Activated naive CD4-positive, alpha-beta T cell treated with anti-CD3 and anti-CD28 coated beads, Interleukin-2, amount 50 U/mL, for 24 hours (primary cell): ENCODE results near the gene WBP1.
A peak's percentile ranks its signal among the peaks of the same experiment; 100 is the strongest.

Experiments
- H3K27ac Mint-ChIP-seq: one replicate; pipeline ENCODE4 v1.8.0; 2021; ENCODE audit warnings: mild to moderate bottlenecking, mixed read lengths
- H3K27me3 Mint-ChIP-seq: one replicate; pipeline ENCODE4 v1.8.0; 2021; ENCODE audit warnings: mixed read lengths
- H3K36me3 Mint-ChIP-seq: one replicate; pipeline ENCODE4 v1.8.0; 2021; ENCODE audit warnings: mixed read lengths
- H3K4me1 Mint-ChIP-seq: one replicate; pipeline ENCODE4 v1.8.0; 2021; ENCODE audit warnings: mixed read lengths
- H3K4me3 Mint-ChIP-seq: one replicate; pipeline ENCODE4 v1.8.0; 2021; ENCODE audit warnings: mild to moderate bottlenecking, mixed read lengths
- H3K9me3 Mint-ChIP-seq: one replicate; pipeline ENCODE4 v1.8.0; 2021; ENCODE audit warnings: mixed read lengths

Gene WBP1

GRCh38 chr2:74499267-74499939 lies 41.2 kb downstream of the WBP1 start, which contains the start of gene LBX2:
Gene LBX2, minus strand, starts transcription at chr2:74499603. Its CDS starts 66 bp downstream, at chr2:74499537.
- H3K27ac Mint-ChIP-seq, result peak within 1 kb of the TSS; percentile 8
- peak within 1 kb of the TSS; percentile 82 for H3K4me3 Mint-ChIP-seq
- no peaks in the 10 kb centered on the region for H3K9me3 Mint-ChIP-seq
- peaks cover 3% of the 10 kb centered on the region for H3K36me3 Mint-ChIP-seq
- H3K4me1 Mint-ChIP-seq, result peaks cover 44% of the 10 kb centered on the region
- H3K27me3 Mint-ChIP-seq, result peaks cover 37% of the 10 kb centered on the region

DNA sequence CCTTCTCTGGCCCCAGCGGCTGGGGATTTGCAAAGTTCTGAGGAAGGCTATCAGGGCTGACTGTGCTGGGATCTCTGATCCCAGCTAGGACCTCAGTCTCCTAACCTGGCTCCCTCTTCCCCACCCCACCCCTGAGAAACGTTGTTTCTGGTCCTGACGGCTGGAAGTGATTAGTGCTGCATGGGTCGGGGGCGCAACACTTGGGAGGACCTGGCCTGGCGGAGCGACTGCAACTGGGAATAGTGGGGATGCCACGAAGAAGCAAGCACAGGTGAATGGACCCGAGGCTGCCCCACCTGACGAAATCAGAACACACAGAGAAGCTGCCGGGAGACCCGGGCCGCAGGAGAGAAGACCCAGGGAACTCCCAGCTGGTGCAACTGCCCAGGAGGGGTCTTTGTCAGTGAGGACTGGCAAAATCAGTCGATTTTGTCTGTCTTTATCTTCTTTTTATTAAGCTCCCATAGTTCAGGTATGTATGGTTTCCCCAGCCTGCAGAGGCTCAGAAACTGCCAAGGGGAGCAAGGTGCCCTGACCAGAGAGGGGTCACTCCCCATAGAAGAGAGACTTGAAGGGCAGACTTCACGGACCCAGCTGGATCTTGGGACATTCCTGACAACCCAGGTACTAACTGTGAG lies 41.8 kb downstream of the WBP1 start:
- H3K4me3 Mint-ChIP-seq, result peak overlapping the region; percentile 4
- peaks cover 9% of the 10 kb centered on the region for H3K36me3 Mint-ChIP-seq
- H3K4me1 Mint-ChIP-seq, result peaks cover 49% of the 10 kb centered on the region
- H3K27me3 Mint-ChIP-seq, result peaks cover 41% of the 10 kb centered on the region
- H3K9me3 Mint-ChIP-seq, result no peaks in the 10 kb centered on the region
- no peak overlapping the region for H3K27ac Mint-ChIP-seq

GRCh38 chr2:74500578-74500946 lies 42.3 kb downstream of the WBP1 start:
- Mint-ChIP-seq H3K4me1 (peaks cover 49% of the 10 kb centered on the region), H3K27me3 (peaks cover 43% of the 10 kb centered on the region), H3K27ac (no peak overlapping the region), H3K4me3 (no peak overlapping the region), H3K36me3 (peaks cover 13% of the 10 kb centered on the region), H3K9me3 (no peaks in the 10 kb centered on the region)

DNA sequence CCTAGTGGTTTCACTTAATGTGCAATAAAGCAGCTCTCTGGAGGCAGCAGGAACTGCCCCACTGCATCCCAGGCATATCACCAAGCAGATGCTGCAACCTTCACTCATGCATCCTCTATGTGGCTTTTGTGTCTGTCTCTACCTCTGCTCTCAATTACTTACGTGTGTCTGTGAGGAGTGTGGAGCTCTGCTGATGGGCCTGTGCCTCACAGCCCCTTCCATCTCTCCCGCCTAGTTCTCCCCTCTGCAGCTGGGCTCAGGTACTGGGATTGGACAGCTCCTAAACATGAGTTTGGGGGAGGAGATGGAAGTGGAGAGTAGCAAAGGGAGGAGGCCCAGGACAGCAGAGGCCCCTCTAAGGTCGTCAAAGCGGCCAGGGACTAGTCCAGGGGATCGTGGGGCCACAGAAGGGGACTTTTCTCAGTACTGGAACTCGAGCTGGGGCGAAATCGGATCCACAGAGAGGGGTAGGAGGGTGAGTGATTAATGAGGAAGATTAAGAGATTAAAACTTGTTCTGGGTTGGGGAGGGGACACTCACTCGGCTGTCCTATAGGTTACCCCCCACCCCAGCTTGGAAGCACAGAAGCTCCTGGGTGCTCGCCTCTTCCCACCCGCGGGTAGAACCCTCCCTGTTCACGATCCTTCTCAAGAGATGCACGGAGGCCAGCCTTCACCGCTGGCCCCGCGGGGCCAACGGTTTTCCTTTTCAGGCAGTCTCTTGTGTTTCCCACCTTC lies 43.3 kb downstream of the WBP1 start:
- H3K27ac Mint-ChIP-seq, result no peak overlapping the region
- H3K4me1 Mint-ChIP-seq, result peaks cover 51% of the 10 kb centered on the region

DNA sequence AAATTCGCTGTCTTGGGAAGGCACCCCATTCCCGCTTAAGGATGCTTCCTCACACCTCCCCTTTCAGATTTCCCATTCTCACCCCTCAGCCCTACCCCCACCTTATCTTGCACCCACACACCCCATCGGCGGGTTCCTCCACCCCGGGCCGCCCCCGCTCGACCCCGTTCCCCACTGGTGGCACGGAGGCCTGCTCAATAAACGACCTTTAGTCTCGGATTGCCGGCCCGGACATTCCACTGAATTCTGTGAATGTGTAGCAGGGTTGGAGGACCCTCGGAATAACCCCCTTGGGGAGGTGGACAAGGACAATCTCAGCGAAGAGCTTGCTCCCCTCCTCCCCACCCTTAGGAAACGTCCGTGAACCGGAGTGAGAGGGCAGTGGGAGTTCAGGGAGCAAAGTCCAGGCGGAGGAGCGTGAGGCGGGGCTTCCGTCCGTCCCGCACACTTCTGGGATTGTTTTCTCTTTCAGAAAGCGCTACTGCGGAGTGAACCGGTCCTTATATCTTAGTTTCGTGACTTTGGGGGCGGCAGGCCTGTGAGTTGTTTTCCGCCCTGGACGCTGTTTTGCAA lies 44.0 kb downstream of the WBP1 start:
- H3K4me3 Mint-ChIP-seq, result peak overlapping the region; percentile 73
- H3K4me1 Mint-ChIP-seq, result peaks cover 58% of the 10 kb centered on the region
- H3K9me3 Mint-ChIP-seq, result no peaks in the 10 kb centered on the region
- peak overlapping the region; percentile 35 for H3K27ac Mint-ChIP-seq
- H3K27me3 Mint-ChIP-seq, result peaks cover 47% of the 10 kb centered on the region
- H3K36me3 Mint-ChIP-seq, result peaks cover 18% of the 10 kb centered on the region

More for the DNA sequence above, 43.3 kb downstream of the WBP1 start:
- Mint-ChIP-seq H3K9me3 (no peaks in the 10 kb centered on the region), H3K4me3 (peak overlapping the region; percentile 73), H3K36me3 (peaks cover 14% of the 10 kb centered on the region), H3K27me3 (peaks cover 44% of the 10 kb centered on the region)

DNA sequence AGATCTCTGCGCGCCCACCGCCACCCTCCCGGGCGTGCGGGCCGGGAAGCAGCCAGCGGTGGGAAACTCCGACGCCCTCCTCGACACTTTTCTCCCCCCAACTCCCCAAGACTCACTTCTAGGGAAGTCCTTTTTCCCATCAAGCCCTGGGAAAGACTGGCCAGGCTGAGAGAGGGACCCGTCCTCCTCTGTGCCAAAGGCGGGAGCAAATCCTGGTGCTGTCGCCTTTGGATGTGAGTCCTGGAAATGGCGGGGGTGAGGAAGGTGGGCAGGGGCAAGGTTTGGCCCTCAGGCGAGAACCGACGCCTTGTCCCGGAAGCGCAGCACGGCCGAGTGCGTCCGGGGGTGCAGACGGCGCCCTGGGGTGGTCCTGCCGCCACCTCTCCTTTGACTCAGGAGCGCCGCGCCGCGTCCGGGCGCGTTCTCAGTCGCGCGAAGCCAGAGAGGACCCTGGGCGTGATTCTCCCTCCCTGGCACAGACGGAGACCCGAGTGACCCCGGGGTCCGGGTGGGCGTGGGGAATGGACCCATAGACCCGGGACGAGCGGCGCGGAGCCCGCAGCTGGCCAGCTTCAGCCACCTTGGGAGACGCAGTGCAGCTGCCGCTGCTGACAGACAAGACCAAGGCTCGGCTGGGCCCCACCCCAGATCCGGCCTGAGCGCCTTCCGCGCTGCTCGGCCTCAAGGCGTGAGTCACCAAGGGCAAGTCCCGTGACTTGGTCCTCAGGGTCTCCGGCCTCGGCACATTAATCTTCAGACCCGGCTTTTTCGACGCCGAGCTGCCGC lies 44.7 kb downstream of the WBP1 start:
- H3K27me3 Mint-ChIP-seq, result peaks cover 45% of the 10 kb centered on the region
- H3K4me3 Mint-ChIP-seq, result peak overlapping the region; percentile 73
- no peak overlapping the region for H3K27ac Mint-ChIP-seq
- H3K9me3 Mint-ChIP-seq, result no peaks in the 10 kb centered on the region
- H3K4me1 Mint-ChIP-seq, result peaks cover 57% of the 10 kb centered on the region
- H3K36me3 Mint-ChIP-seq, result peaks cover 18% of the 10 kb centered on the region

GRCh38 chr2:74503506-74504475 lies 45.6 kb downstream of the WBP1 start:
- Mint-ChIP-seq H3K9me3 (no peaks in the 10 kb centered on the region), H3K4me1 (peaks cover 57% of the 10 kb centered on the region), H3K27ac (no peak overlapping the region), H3K36me3 (peaks cover 18% of the 10 kb centered on the region), H3K27me3 (peaks cover 41% of the 10 kb centered on the region), H3K4me3 (peak overlapping the region; percentile 73)

GRCh38 chr2:74504591-74504990 lies 46.4 kb downstream of the WBP1 start:
- H3K9me3 Mint-ChIP-seq, result no peaks in the 10 kb centered on the region
- H3K4me3 Mint-ChIP-seq, result peak overlapping the region; percentile 23
- H3K36me3 Mint-ChIP-seq, result peaks cover 18% of the 10 kb centered on the region
- peaks cover 51% of the 10 kb centered on the region for H3K4me1 Mint-ChIP-seq
- peaks cover 37% of the 10 kb centered on the region for H3K27me3 Mint-ChIP-seq
- peak overlapping the region; percentile 43 for H3K27ac Mint-ChIP-seq

DNA sequence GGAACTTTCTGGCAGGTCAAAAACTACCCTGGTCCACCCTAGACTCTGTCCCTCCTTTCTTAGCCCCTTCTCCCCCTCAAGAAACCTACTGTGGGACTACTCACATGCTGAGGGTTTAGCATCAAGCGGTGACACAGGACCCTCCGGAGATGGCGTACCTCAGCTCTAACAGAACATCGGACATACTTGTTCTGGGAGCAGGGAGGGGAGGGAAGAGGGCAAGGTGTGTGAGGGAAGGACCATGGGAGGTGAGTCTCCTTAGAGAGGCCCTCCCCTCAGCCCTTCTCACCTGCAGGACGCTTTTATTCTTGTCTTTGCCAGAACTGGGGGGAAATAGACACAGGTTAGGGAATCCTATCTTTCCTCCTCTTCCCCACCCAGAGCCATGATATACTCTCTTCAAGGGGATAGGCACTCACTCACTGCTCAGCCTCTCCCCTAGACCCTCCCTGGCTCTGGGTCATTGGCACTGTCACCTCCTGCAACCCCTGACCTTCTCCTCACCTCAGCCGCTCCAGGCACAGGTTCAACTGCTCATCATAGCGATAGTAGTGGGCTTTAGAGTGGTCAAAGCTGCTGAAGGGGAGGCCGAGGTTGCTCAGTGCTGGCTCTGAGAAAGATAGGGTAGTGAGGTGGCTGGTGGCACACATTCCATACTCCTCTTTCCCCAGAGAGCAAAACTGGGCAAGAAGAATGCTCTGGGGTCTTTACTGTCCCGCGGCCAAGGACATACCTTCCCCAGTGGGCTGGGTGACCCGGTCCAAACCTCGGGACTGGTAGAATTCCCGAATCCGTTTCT lies 47.4 kb downstream of the WBP1 start:
- H3K36me3 Mint-ChIP-seq, result peaks cover 18% of the 10 kb centered on the region

GRCh38 chr2:74507145-74507925 lies 49.1 kb downstream of the WBP1 start, which contains the start of gene PCGF1:
Gene PCGF1, minus strand, starts transcription at chr2:74507695. Its CDS starts 27 bp downstream, at chr2:74507668.
- Mint-ChIP-seq H3K27ac (peak within 1 kb of the TSS; percentile 97), H3K36me3 (peaks cover 18% of the 10 kb centered on the region), H3K9me3 (no peaks in the 10 kb centered on the region), H3K4me1 (peaks cover 44% of the 10 kb centered on the region), H3K27me3 (peaks cover 36% of the 10 kb centered on the region), H3K4me3 (peak within 1 kb of the TSS; percentile 94)

More for the DNA sequence above, 47.4 kb downstream of the WBP1 start:
- Mint-ChIP-seq H3K27me3 (peaks cover 38% of the 10 kb centered on the region), H3K9me3 (no peaks in the 10 kb centered on the region), H3K4me3 (peak overlapping the region; percentile 23), H3K4me1 (peaks cover 51% of the 10 kb centered on the region), H3K27ac (no peak overlapping the region)

GRCh38 chr2:74507926-74508520 lies 49.8 kb downstream of the WBP1 start:
- no peaks in the 10 kb centered on the region for H3K9me3 Mint-ChIP-seq
- H3K4me1 Mint-ChIP-seq, result peaks cover 39% of the 10 kb centered on the region
- peaks cover 36% of the 10 kb centered on the region for H3K27me3 Mint-ChIP-seq
- H3K36me3 Mint-ChIP-seq, result peaks cover 18% of the 10 kb centered on the region
- H3K27ac Mint-ChIP-seq, result peak overlapping the region; percentile 97
- peak overlapping the region; percentile 94 for H3K4me3 Mint-ChIP-seq

DNA sequence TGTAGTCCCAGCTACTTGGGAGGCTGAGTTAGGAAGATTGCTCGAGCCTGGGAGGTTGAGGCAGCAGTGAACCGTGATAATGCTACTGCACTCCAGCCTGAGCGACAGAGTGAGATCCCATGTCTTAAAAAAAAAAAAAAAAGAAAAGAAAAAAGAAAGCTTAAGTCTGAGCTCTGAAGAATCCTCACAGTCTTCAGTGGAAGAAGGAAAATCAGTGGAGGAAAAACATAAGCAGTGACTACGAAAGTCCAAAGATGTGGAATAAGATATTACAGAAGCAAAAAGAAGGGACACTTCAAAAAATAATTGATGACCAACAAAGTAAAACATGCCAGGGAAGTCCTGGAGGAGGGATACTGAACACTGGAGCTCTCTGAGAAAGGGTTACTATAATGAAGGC lies 52.0 kb downstream of the WBP1 start:
- peaks cover 26% of the 10 kb centered on the region for H3K4me1 Mint-ChIP-seq

More for the DNA sequence above, 52.0 kb downstream of the WBP1 start:
- H3K9me3 Mint-ChIP-seq, result no peaks in the 10 kb centered on the region
- H3K4me3 Mint-ChIP-seq, result no peak overlapping the region
- no peak overlapping the region for H3K27ac Mint-ChIP-seq
- peaks cover 6% of the 10 kb centered on the region for H3K36me3 Mint-ChIP-seq
- peaks cover 33% of the 10 kb centered on the region for H3K27me3 Mint-ChIP-seq
